IMR-90 (cell line): ENCODE data around the gene PARD3. TPM values are rescaled to one million over a fixed set of nuclear protein-coding genes. Genes with fewer than 3 reads are reported as not detected.
A peak's percentile ranks its signal among the peaks of the same experiment; 100 is the strongest.

Experiments used
- ATAC-seq: fragments of 200-7000 bp; cut with Tn5 transposase; 2 replicates; pipeline ENCODE4 v1.9.1; 2020; ENCODE audit warnings: low read depth, mild to moderate bottlenecking, moderate library complexity
- BruUV-seq: library from RNA; stranded (reverse); fragments of 400-500 nt; replicated peaks from 2 replicates; lab custom pipeline; 2021; lab: Mats Ljungman, UMichigan
- CTCF ChIA-PET: fragments of 300-600 bp; formaldehyde crosslinking; extraction: SDS; loops from one replicate; lab custom pipeline; 2021; ENCODE audit warnings: antibody characterized with exemption; lab: Yijun Ruan, JAX
- POLR2A ChIA-PET: fragments of 300-600 bp; sonication (Branson Sonifier 250); formaldehyde crosslinking; loops from one replicate; lab custom pipeline; 2022; ENCODE audit warnings: antibody characterized with exemption; ENCODE audit not compliant: unreplicated experiment; lab: Charles Lee
- DNase-seq: peaks from one replicate; pipeline ENCODE4 v3.0.0; 2013
- H2AFZ ChIP-seq: replicated peaks from 2 replicates; pipeline ENCODE3; 2013; ENCODE audit warnings: low read length, mild to moderate bottlenecking; ENCODE audit not compliant: poor library complexity
- H2AK5ac ChIP-seq: 2 replicates; pipeline ENCODE4 v1.6.1; 2013; ENCODE audit warnings: low read depth, low read length, inconsistent platforms
- H2AK9ac ChIP-seq: replicated peaks from 2 replicates; pipeline ENCODE3; 2013; ENCODE audit warnings: mild to moderate bottlenecking, low read depth, low read length, moderate library complexity; ENCODE audit not compliant: poor library complexity
- H2BK120ac ChIP-seq: 2 replicates; pipeline ENCODE4 v1.6.1; 2013; ENCODE audit warnings: low read depth, low read length, inconsistent platforms
- H2BK15ac ChIP-seq: 3 replicates; pipeline ENCODE4 v1.6.1; 2013; ENCODE audit warnings: low read depth, low read length, inconsistent platforms
- H2BK20ac ChIP-seq: 2 replicates; pipeline ENCODE4 v1.6.1; 2013; ENCODE audit warnings: low read depth, mild to moderate bottlenecking, inconsistent platforms, low read length, moderate library complexity
- H2BK5ac ChIP-seq: 2 replicates; pipeline ENCODE4 v1.6.1; 2013; ENCODE audit warnings: mild to moderate bottlenecking, low read depth, low read length, inconsistent platforms; ENCODE audit not compliant: poor library complexity, severe bottlenecking
- H3K14ac ChIP-seq: replicated peaks from 2 replicates; pipeline ENCODE4 v1.6.1; 2013; ENCODE audit warnings: low read depth, low read length, inconsistent platforms
- H3K18ac ChIP-seq: 2 replicates; pipeline ENCODE4 v1.6.1; 2013; ENCODE audit warnings: low read depth, low read length, control low read depth
- H3K23ac ChIP-seq: 2 replicates; pipeline ENCODE4 v1.6.1; 2013; ENCODE audit warnings: low read depth, low read length, inconsistent platforms
- H3K27ac ChIP-seq: 2 replicates; pipeline ENCODE4 v1.5.1; 2013; ENCODE audit warnings: mild to moderate bottlenecking, control low read depth, low read length; ENCODE audit not compliant: insufficient read depth
- H3K27me3 ChIP-seq: 2 replicates; pipeline ENCODE4 v1.6.1; 2013; ENCODE audit warnings: low read length; ENCODE audit not compliant: control insufficient read depth, insufficient read depth
- H3K36me3 ChIP-seq: 2 replicates; pipeline ENCODE4 v1.6.1; 2013; ENCODE audit warnings: low read length, mixed read lengths; ENCODE audit not compliant: control insufficient read depth, insufficient read depth
- H3K4ac ChIP-seq: 2 replicates; pipeline ENCODE4 v1.6.1; 2013; ENCODE audit warnings: low read depth, low read length, inconsistent platforms
- H3K4me1 ChIP-seq: 2 replicates; pipeline ENCODE4 v1.6.1; 2013; ENCODE audit warnings: low read length, mixed read lengths; ENCODE audit not compliant: control insufficient read depth, insufficient read depth
- H3K4me2 ChIP-seq: 2 replicates; pipeline ENCODE4 v1.6.1; 2013; ENCODE audit warnings: low read depth, mild to moderate bottlenecking, control low read depth, low read length, moderate library complexity
- H3K4me3 ChIP-seq: 2 replicates; pipeline ENCODE4 v1.5.1; 2013; ENCODE audit warnings: low read depth, mild to moderate bottlenecking, control low read depth, low read length, moderate library complexity; ENCODE audit not compliant: insufficient read depth
- H3K56ac ChIP-seq: 2 replicates; pipeline ENCODE4 v1.6.1; 2013; ENCODE audit warnings: low read length, inconsistent platforms; ENCODE audit not compliant: insufficient read depth; ENCODE audit errors: extremely low read depth
- H3K79me1 ChIP-seq, 2 experiments: 2 replicates each; pipeline ENCODE4 v1.6.1; 2013; ENCODE audit warnings: low read length in 2 of 2, inconsistent platforms in 1 of 2, low read depth in 1 of 2
- H3K9ac ChIP-seq: 2 replicates; pipeline ENCODE4 v1.6.1; 2013; ENCODE audit warnings: low read depth, low read length, control low read depth
- H3K9me1 ChIP-seq: 2 replicates; pipeline ENCODE4 v1.6.1; 2013; ENCODE audit warnings: low read length, inconsistent platforms; ENCODE audit not compliant: insufficient read depth
- H3K9me3 ChIP-seq: 2 replicates; pipeline ENCODE4 v1.6.1; 2013; ENCODE audit warnings: low read length; ENCODE audit not compliant: control insufficient read depth, insufficient read depth
- H4K20me1 ChIP-seq: 2 replicates; pipeline ENCODE4 v1.6.1; 2013; ENCODE audit warnings: low read length, inconsistent platforms; ENCODE audit not compliant: insufficient read depth
- H4K5ac ChIP-seq: 2 replicates; pipeline ENCODE4 v1.6.1; 2013; ENCODE audit warnings: mild to moderate bottlenecking, low read depth, low read length, control low read depth
- H4K8ac ChIP-seq, 2 experiments: 2 replicates each; pipeline ENCODE4 v1.6.1; 2013; ENCODE audit warnings: low read depth in 2 of 2, low read length in 2 of 2, control low read depth in 1 of 2, inconsistent platforms in 1 of 2
- H4K91ac ChIP-seq: 2 replicates; pipeline ENCODE4 v1.6.1; 2013; ENCODE audit warnings: low read depth, low read length, inconsistent platforms; ENCODE audit not compliant: insufficient read depth
- CEBPB ChIP-seq: IDR thresholded peaks from 2 replicates; pipeline ENCODE4 v1.6.1; 2012; ENCODE audit warnings: low read depth, low read length, improper control_type of control experiment
- FOS ChIP-seq: fragments of 150-350 bp; IDR thresholded peaks from 2 replicates; pipeline ENCODE4 v1.6.1; 2016; ENCODE audit warnings: low read depth, low read length
- NFE2L2 ChIP-seq: fragments of 150-350 bp; IDR thresholded peaks from 2 replicates; pipeline ENCODE4 v1.6.1; 2016; ENCODE audit warnings: low read depth, mild to moderate bottlenecking, low read length
- POLR2A ChIP-seq: IDR thresholded peaks from 2 replicates; pipeline ENCODE4 v1.6.1; 2012; ENCODE audit warnings: mild to moderate bottlenecking, low read depth, low read length
- RFX5 ChIP-seq: IDR thresholded peaks from 2 replicates; pipeline ENCODE4 v1.8.0; 2012; ENCODE audit warnings: low read depth, mild to moderate bottlenecking, low read length, moderate library complexity
- SMC3 ChIP-seq: fragments of 150-350 bp; IDR thresholded peaks from 2 replicates; pipeline ENCODE4 v1.6.1; 2016; ENCODE audit warnings: low read depth, mild to moderate bottlenecking, antibody characterized with exemption, low read length, moderate library complexity
- WGBS, 2 experiments: methylation state at CpG; one replicate each; pipeline versions ENCODE4 v1.1.5 to v1.1.7; 2013; ENCODE audit warnings: missing lambda C conversion rate in 2 of 2; ENCODE audit not compliant: insufficient read length in 1 of 2; ENCODE audit errors: extremely low coverage in 2 of 2; 5-methylcytosine and 5-hydroxymethylcytosine counted together
- dilution Hi-C: fragments of 300-500 bp; cut with HindIII; formaldehyde crosslinking; loops from one replicate; pipeline ENCODE4 v1.14.3; 2018; ENCODE audit warnings: low sequenced_read_pairs; ENCODE audit not compliant: unreplicated experiment
- in situ Hi-C: fragments of 300-500 bp; cut with MboI; formaldehyde crosslinking; loops from 3 replicates; pipeline ENCODE4 v1.14.3; 2019; ENCODE audit warnings: low sequenced_read_pairs, inconsistent platforms, mixed read lengths
- intact Hi-C: fragments of 100-400 bp; cut with micrococcal nuclease; formaldehyde crosslinking; loops from 2 replicates; pipeline ENCODE4 v1.10.0; 2022
- polyA plus RNA-seq, 3 experiments: library from polyadenylated mRNA; depleted of rRNA; stranded (reverse); fragments of >200 nt; gene quantifications; 2 replicates each; pipeline ENCODE4 v1.2.3, GENCODE V29; 2012; ENCODE audit warnings: low replicate concordance in 1 of 3
- total RNA-seq: library from RNA; depleted of rRNA; stranded (reverse); fragments of >200 nt; gene quantifications from 2 replicates; pipeline ENCODE4 v1.2.3, GENCODE V29; 2012
- TF ChIP-seq, protein P1 (sequence below): conservative IDR thresholded peaks from 2 replicates; pipeline ENCODE4 v1.5.1; 2012; ENCODE audit warnings: mild to moderate bottlenecking, low read depth, low read length, improper control_type of control experiment
- TF ChIP-seq, protein P2 (sequence below): fragments of 150-350 bp; IDR thresholded peaks from 2 replicates; pipeline ENCODE4 v1.6.1; 2017; ENCODE audit warnings: mild to moderate bottlenecking, antibody characterized with exemption, low read length, low read depth

Gene PARD3
- total and polyA plus RNA-seq, 2 of the 4 experiments (the other 2 are of a cell fraction) = 14.6 to 37.5 TPM

DNA sequence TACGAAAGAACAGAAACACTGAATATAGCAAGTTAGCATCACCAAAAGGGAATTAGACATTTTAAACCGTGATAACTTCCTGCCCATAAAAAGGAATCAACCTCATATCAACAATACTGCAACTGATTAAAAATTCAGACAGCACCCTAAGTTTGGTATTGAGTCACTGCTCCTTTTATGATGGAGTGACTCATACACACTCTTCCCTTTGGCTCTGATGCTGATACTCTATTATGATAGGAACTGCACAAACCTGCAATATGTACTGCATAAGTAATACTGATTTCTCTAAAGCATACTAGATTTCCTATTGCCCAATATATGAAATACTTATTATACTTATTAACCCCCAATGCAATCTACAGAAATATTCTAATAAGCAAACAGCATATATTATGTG lies 118.7 kb downstream of the PARD3 start:
- ATAC-seq (peak; percentile 74), DNase-seq (peak; percentile 84)
- Histone ChIP-seq H3K14ac (no peak overlapping the region), H2BK20ac (no peak overlapping the region), H3K27ac (no peak overlapping the region), H2BK15ac (no peak overlapping the region), H2BK5ac (no peak overlapping the region), H3K23ac (no peak overlapping the region), H3K4me2 (no peak overlapping the region), H4K5ac (no peak overlapping the region), H3K36me3 (no peaks in the 10 kb centered on the region), H2BK120ac (no peak overlapping the region), H3K4ac (no peak overlapping the region), H3K27me3 (no peaks in the 10 kb centered on the region), H3K9me1 (peaks cover 12% of the 10 kb centered on the region; the same call in 1 of the 2 replicates), H3K4me1 (peaks cover 5% of the 10 kb centered on the region), H4K8ac (no peak overlapping the region), H3K4me3 (no peak overlapping the region), H3K9me3 (no peaks in the 10 kb centered on the region), H3K79me1 (peaks cover 27 to 45% of the 10 kb centered on the region in 2 experiments), H4K20me1 (no peaks in the 10 kb centered on the region; the same call in 1 of the 2 replicates), H3K18ac (no peak overlapping the region), H2AK5ac (no peak overlapping the region), H3K9ac (no peak overlapping the region), H4K91ac (no peak overlapping the region), H2AFZ (no peak overlapping the region), H3K56ac (no peak overlapping the region), H2AK9ac (no peak overlapping the region)
- dilution Hi-C loops = no loop called here
- intact Hi-C loops = no loop called here
- no peak for TF ChIP-seq SMC3
- no peak for TF ChIP-seq NFE2L2
- TF ChIP-seq, protein P1, sequence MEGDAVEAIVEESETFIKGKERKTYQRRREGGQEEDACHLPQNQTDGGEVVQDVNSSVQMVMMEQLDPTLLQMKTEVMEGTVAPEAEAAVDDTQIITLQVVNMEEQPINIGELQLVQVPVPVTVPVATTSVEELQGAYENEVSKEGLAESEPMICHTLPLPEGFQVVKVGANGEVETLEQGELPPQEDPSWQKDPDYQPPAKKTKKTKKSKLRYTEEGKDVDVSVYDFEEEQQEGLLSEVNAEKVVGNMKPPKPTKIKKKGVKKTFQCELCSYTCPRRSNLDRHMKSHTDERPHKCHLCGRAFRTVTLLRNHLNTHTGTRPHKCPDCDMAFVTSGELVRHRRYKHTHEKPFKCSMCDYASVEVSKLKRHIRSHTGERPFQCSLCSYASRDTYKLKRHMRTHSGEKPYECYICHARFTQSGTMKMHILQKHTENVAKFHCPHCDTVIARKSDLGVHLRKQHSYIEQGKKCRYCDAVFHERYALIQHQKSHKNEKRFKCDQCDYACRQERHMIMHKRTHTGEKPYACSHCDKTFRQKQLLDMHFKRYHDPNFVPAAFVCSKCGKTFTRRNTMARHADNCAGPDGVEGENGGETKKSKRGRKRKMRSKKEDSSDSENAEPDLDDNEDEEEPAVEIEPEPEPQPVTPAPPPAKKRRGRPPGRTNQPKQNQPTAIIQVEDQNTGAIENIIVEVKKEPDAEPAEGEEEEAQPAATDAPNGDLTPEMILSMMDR = no peak
- TF ChIP-seq FOS = peak; percentile 70
- no peak for TF ChIP-seq POLR2A
- peak; percentile 79 for TF ChIP-seq CEBPB
- TF ChIP-seq, protein P2, sequence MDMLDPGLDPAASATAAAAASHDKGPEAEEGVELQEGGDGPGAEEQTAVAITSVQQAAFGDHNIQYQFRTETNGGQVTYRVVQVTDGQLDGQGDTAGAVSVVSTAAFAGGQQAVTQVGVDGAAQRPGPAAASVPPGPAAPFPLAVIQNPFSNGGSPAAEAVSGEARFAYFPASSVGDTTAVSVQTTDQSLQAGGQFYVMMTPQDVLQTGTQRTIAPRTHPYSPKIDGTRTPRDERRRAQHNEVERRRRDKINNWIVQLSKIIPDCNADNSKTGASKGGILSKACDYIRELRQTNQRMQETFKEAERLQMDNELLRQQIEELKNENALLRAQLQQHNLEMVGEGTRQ = no peak
- TF ChIP-seq RFX5 = no peak
- in situ Hi-C loops = no loop called here
- BruUV-seq = no TSS peak
- POLR2A ChIA-PET = no interaction called here
- CTCF ChIA-PET = no interaction called here
- no CpG with 5 or more reads among the region's 2 CpGs for WGBS, 2 experiments
